Measurements from ENCODE around the gene MAP3K10.
"Not testable (repeated sequence)": the region's sequence is repeated elsewhere in the genome, so short reads cannot be mapped to it uniquely, and the experiment has no call there.

MAP3K10 gene

GRCh38 chr19:40217934-40218890 lies 27.0 kb downstream of the MAP3K10 start, which contains the start of gene TTC9B:
TSS of gene TTC9B (minus strand) at chr19:40218384. CDS start at chr19:40218381, 3 bp downstream.
- DNase-seq = peak; percentile 40

GRCh38 chr19:40219029-40219428 lies 27.8 kb downstream of the MAP3K10 start:
- not testable (repeated sequence) for DNase-seq

- no peak for DNase-seq
Observed at GRCh38 chr19:40219721-40220276, 28.6 kb downstream of the MAP3K10 start.

GRCh38 chr19:40220674-40221073 lies 29.4 kb downstream of the MAP3K10 start:
- no peak for DNase-seq

- peak; percentile 72 for DNase-seq
Observed at GRCh38 chr19:40221858-40222619, 30.8 kb downstream of the MAP3K10 start.

GRCh38 chr19:40223135-40223822 lies 32.1 kb downstream of the MAP3K10 start:
- DNase-seq = peak; percentile 21

- no peak for DNase-seq
Observed at GRCh38 chr19:40224342-40225150, 33.3 kb downstream of the MAP3K10 start.

- DNase-seq = no peak
Observed at GRCh38 chr19:40225440-40226305, 34.4 kb downstream of the MAP3K10 start.

- DNase-seq = no peak
Observed at GRCh38 chr19:40228346-40228745, 37.1 kb downstream of the MAP3K10 start.

- no peak for DNase-seq
Observed at GRCh38 chr19:40228863-40229262, 37.6 kb downstream of the MAP3K10 start.

GRCh38 chr19:40229484-40229883 lies 38.3 kb downstream of the MAP3K10 start:
- DNase-seq = no peak

GRCh38 chr19:40229926-40230417 lies 38.7 kb downstream of the MAP3K10 start:
- no peak for DNase-seq

GRCh38 chr19:40231057-40231456 lies 39.8 kb downstream of the MAP3K10 start:
- DNase-seq = no peak

GRCh38 chr19:40231544-40232424 lies 40.6 kb downstream of the MAP3K10 start:
- no peak for DNase-seq

GRCh38 chr19:40232479-40232878 lies 41.3 kb downstream of the MAP3K10 start:
- DNase-seq = no peak

GRCh38 chr19:40232949-40233810 lies 42.0 kb downstream of the MAP3K10 start:
- no peak for DNase-seq

- no peak for DNase-seq
Observed at GRCh38 chr19:40233811-40234389, 42.7 kb downstream of the MAP3K10 start.

Data from activated gamma-delta T cell treated with Interleukin-2 at 50 U/mL for 16 hours (primary cell).